Skeletal muscle satellite cell (primary cell): ENCODE results near the gene FBF1. TPM values are rescaled to one million over a fixed set of nuclear protein-coding genes. Genes with fewer than 3 reads are reported as not detected.

Experiments
- H3K27me3 ChIP-seq: 2 replicates; pipeline ENCODE4 v1.7.0; 2013; ENCODE audit warnings: low read length; ENCODE audit not compliant: control insufficient read depth, insufficient read depth
- H3K36me3 ChIP-seq: 2 replicates; pipeline ENCODE4 v1.7.0; 2013; ENCODE audit warnings: mild to moderate bottlenecking, control low read depth, low read length; ENCODE audit not compliant: insufficient read depth
- H3K4me1 ChIP-seq: 2 replicates; pipeline ENCODE4 v1.7.0; 2013; ENCODE audit warnings: low read length; ENCODE audit not compliant: control insufficient read depth, insufficient read depth
- H3K4me2 ChIP-seq: 2 replicates; pipeline ENCODE4 v1.7.0; 2013; ENCODE audit warnings: mild to moderate bottlenecking, low read length
- H3K4me3 ChIP-seq: 2 replicates; pipeline ENCODE4 v1.7.0; 2013; ENCODE audit warnings: low read length
- H3K9ac ChIP-seq: 2 replicates; pipeline ENCODE4 v1.7.0; 2013; ENCODE audit warnings: mild to moderate bottlenecking, low read depth, low read length, moderate library complexity
- H3K9me3 ChIP-seq: replicated peaks from 2 replicates; pipeline ENCODE4 v1.7.0; 2013; ENCODE audit warnings: mild to moderate bottlenecking, control low read depth, low read length
- total RNA-seq: library from RNA; depleted of rRNA; stranded (reverse); fragments of >200 nt; gene quantifications from 2 replicates; pipeline ENCODE4 v1.2.3, GENCODE V29; 2012; rRNA removed

FBF1 gene
- total RNA-seq, result 8.7 and 10.6 TPM in 2 replicates

- peak within 1 kb of the TSS; percentile 87 for H3K4me3 ChIP-seq
- no peaks in the 10 kb centered on the region for H3K9me3 ChIP-seq
- H3K4me2 ChIP-seq, result peak within 1 kb of the TSS; percentile 91
- peaks cover 11% of the 10 kb centered on the region for H3K4me1 ChIP-seq
- no peaks in the 10 kb centered on the region for H3K27me3 ChIP-seq
- peak within 1 kb of the TSS; percentile 94 for H3K9ac ChIP-seq
- H3K36me3 ChIP-seq, result peaks cover 8% of the 10 kb centered on the region
Observed at GRCh38 chr17:75940727-75941441, at the start of gene FBF1. FBF1 (minus strand) TSS chr17:75941042; CDS start chr17:75938149, 2,893 bp downstream.

GRCh38 chr17:75987041-75987440 is 46.2 kb upstream of the FBF1 start:
- no peak overlapping the region for H3K4me3 ChIP-seq
- H3K9me3 ChIP-seq, result no peaks in the 10 kb centered on the region
- no peaks in the 10 kb centered on the region for H3K27me3 ChIP-seq
- H3K9ac ChIP-seq, result no peak overlapping the region
- no peak overlapping the region for H3K4me2 ChIP-seq
- H3K36me3 ChIP-seq, result no peaks in the 10 kb centered on the region
- H3K4me1 ChIP-seq, result peaks cover 3% of the 10 kb centered on the region

GRCh38 chr17:75985986-75986385 is 45.1 kb upstream of the FBF1 start:
- Histone ChIP-seq H3K27me3 (no peaks in the 10 kb centered on the region), H3K4me2 (no peak overlapping the region), H3K9me3 (no peaks in the 10 kb centered on the region), H3K9ac (no peak overlapping the region), H3K4me3 (no peak overlapping the region), H3K4me1 (peaks cover 10% of the 10 kb centered on the region), H3K36me3 (no peaks in the 10 kb centered on the region)

- Histone ChIP-seq H3K4me2 (no peak overlapping the region), H3K9me3 (no peaks in the 10 kb centered on the region), H3K9ac (no peak overlapping the region), H3K4me3 (no peak overlapping the region), H3K4me1 (peaks cover 20% of the 10 kb centered on the region), H3K36me3 (no peaks in the 10 kb centered on the region), H3K27me3 (no peaks in the 10 kb centered on the region)
Observed at GRCh38 chr17:75983501-75984181, 42.8 kb upstream of the FBF1 start.

- H3K4me3 ChIP-seq, result no peak overlapping the region
- H3K9ac ChIP-seq, result no peak overlapping the region
- peaks cover 26% of the 10 kb centered on the region for H3K4me1 ChIP-seq
- no peak overlapping the region for H3K4me2 ChIP-seq
- no peaks in the 10 kb centered on the region for H3K9me3 ChIP-seq
- no peaks in the 10 kb centered on the region for H3K27me3 ChIP-seq
- peaks cover under 1% of the 10 kb centered on the region for H3K36me3 ChIP-seq
Observed at GRCh38 chr17:75981019-75981615, 40.3 kb upstream of the FBF1 start.

GRCh38 chr17:75980188-75981018 is 39.6 kb upstream of the FBF1 start:
- no peaks in the 10 kb centered on the region for H3K9me3 ChIP-seq
- peak overlapping the region; percentile 89 for H3K9ac ChIP-seq
- H3K27me3 ChIP-seq, result no peaks in the 10 kb centered on the region
- peak overlapping the region; percentile 93 for H3K4me3 ChIP-seq
- peak overlapping the region; percentile 93 for H3K4me2 ChIP-seq
- peaks cover 4% of the 10 kb centered on the region for H3K36me3 ChIP-seq
- peaks cover 30% of the 10 kb centered on the region for H3K4me1 ChIP-seq

GRCh38 chr17:75979705-75980187 is 38.9 kb upstream of the FBF1 start:
- Histone ChIP-seq H3K36me3 (peaks cover 4% of the 10 kb centered on the region), H3K9ac (peak overlapping the region; percentile 89), H3K4me1 (peaks cover 30% of the 10 kb centered on the region), H3K27me3 (no peaks in the 10 kb centered on the region), H3K9me3 (no peaks in the 10 kb centered on the region), H3K4me3 (peak overlapping the region; percentile 93), H3K4me2 (peak overlapping the region; percentile 93)

- Histone ChIP-seq H3K36me3 (peaks cover 4% of the 10 kb centered on the region), H3K9ac (peak within 1 kb of the TSS; percentile 89), H3K27me3 (no peaks in the 10 kb centered on the region), H3K4me3 (peak within 1 kb of the TSS; percentile 93), H3K4me2 (peak within 1 kb of the TSS; percentile 93), H3K9me3 (no peaks in the 10 kb centered on the region), H3K4me1 (peaks cover 30% of the 10 kb centered on the region)
Observed at GRCh38 chr17:75978938-75979704, 38.3 kb upstream of the FBF1 start, which contains the start of the genes ACOX1 and TEN1. ACOX1 (minus strand) TSS chr17:75979166; CDS start chr17:75979073, 93 bp downstream. TEN1 (plus strand) TSS chr17:75979240; CDS start chr17:75986193, 6,953 bp downstream.

GRCh38 chr17:75976175-75976848 is 35.5 kb upstream of the FBF1 start:
- peaks cover 20% of the 10 kb centered on the region for H3K4me1 ChIP-seq
- H3K27me3 ChIP-seq, result no peaks in the 10 kb centered on the region
- H3K36me3 ChIP-seq, result peaks cover 17% of the 10 kb centered on the region
- H3K9me3 ChIP-seq, result no peaks in the 10 kb centered on the region
- H3K4me2 ChIP-seq, result peak overlapping the region; percentile 67
- peak overlapping the region; percentile 43 for H3K4me3 ChIP-seq
- no peak overlapping the region for H3K9ac ChIP-seq

- no peaks in the 10 kb centered on the region for H3K9me3 ChIP-seq
- peaks cover 17% of the 10 kb centered on the region for H3K36me3 ChIP-seq
- no peaks in the 10 kb centered on the region for H3K27me3 ChIP-seq
- H3K9ac ChIP-seq, result no peak overlapping the region
- peaks cover 20% of the 10 kb centered on the region for H3K4me1 ChIP-seq
- peak overlapping the region; percentile 67 for H3K4me2 ChIP-seq
- peak overlapping the region; percentile 43 for H3K4me3 ChIP-seq
Observed at GRCh38 chr17:75975757-75976174, 34.9 kb upstream of the FBF1 start.
